ENCODE results near the gene PRR23E. TPM values are rescaled to one million over a fixed set of nuclear protein-coding genes. Genes with fewer than 3 reads are reported as not detected.

Gene PRR23E
- total and polyA plus RNA-seq, 12 donors = not detected

GRCh38 chr3:127175272-127175671 lies 17.7 kb upstream of the PRR23E start:
- H3K9me3 ChIP-seq (replicated peaks in 1 of 3) = no peaks in the 10 kb centered on the region
- H3K27ac ChIP-seq = no peak overlapping the region
- peaks cover 4% of the 10 kb centered on the region for H3K27me3 ChIP-seq
- no peaks in the 10 kb centered on the region for H3K36me3 ChIP-seq (replicated peaks in 1 of 2)
- no peaks in the 10 kb centered on the region for H3K4me1 ChIP-seq (replicated peaks in 1 of 2)
- intact Hi-C loops (cut with DNase I) = loop anchor here in 1 of 2 donors (10.0 kb wide), 1 partner anchor 190 kb away; the partner anchor contains the start of gene PLXNA1
- TF ChIP-seq POLR2A (IDR thresholded peaks at IDR 0.05) = no peak
- no peak for TF ChIP-seq CTCF (IDR thresholded peaks at IDR 0.05)
- 84 to 91% (median 87%) methylated on average over 11 of the region's 11 CpGs for WGBS, 4 donors
- DNase-seq = no peak
- H3K4me3 ChIP-seq = no peak overlapping the region

- Histone ChIP-seq H3K9me3 (replicated peaks in 1 of 3) (no peaks in the 10 kb centered on the region), H3K27me3 (peaks cover 4% of the 10 kb centered on the region), H3K4me3 (no peak overlapping the region), H3K36me3 (replicated peaks in 1 of 2) (no peaks in the 10 kb centered on the region), H3K4me1 (replicated peaks in 1 of 2) (no peaks in the 10 kb centered on the region), H3K27ac (no peak overlapping the region)
- DNase-seq = peak in 1 of 7 donors; percentile 20
- 26 to 41% (median 33%) methylated on average over 1 of the region's 1 CpG; no CpG with 5 or more reads in 1 of the 4 donors for WGBS, 4 donors
- intact Hi-C loops (cut with DNase I) = loop anchor here in 1 of 2 donors (10.0 kb wide), 1 partner anchor 192 kb away; the partner anchor contains the start of gene PLXNA1
- peak in 4 of 6 experiments; percentile 12 to 38 (median 26) for TF ChIP-seq CTCF (IDR thresholded peaks at IDR 0.05)
- no peak for TF ChIP-seq POLR2A (IDR thresholded peaks at IDR 0.05)
Measured at GRCh38 chr3:127177226-127177625, 15.7 kb upstream of the PRR23E start.

- Histone ChIP-seq H3K9me3 (replicated peaks in 1 of 3) (no peaks in the 10 kb centered on the region), H3K4me1 (replicated peaks in 1 of 2) (no peaks in the 10 kb centered on the region), H3K27ac (no peak overlapping the region), H3K36me3 (replicated peaks in 1 of 2) (no peaks in the 10 kb centered on the region), H3K4me3 (no peak overlapping the region), H3K27me3 (no peaks in the 10 kb centered on the region)
- no peak for TF ChIP-seq CTCF (IDR thresholded peaks at IDR 0.05)
- TF ChIP-seq POLR2A (IDR thresholded peaks at IDR 0.05) = no peak
- DNase-seq = no peak
- WGBS, 4 donors = 77 to 83% (median 78%) methylated on average over 6 of the region's 6 CpGs
- intact Hi-C loops (cut with DNase I) = no loop called here
Measured at GRCh38 chr3:127180859-127181258, 12.1 kb upstream of the PRR23E start.

GRCh38 chr3:127182431-127182830 lies 10.5 kb upstream of the PRR23E start:
- Histone ChIP-seq H3K36me3 (replicated peaks in 1 of 2) (no peaks in the 10 kb centered on the region), H3K4me3 (no peak overlapping the region), H3K27me3 (no peaks in the 10 kb centered on the region), H3K27ac (no peak overlapping the region), H3K9me3 (replicated peaks in 1 of 3) (no peaks in the 10 kb centered on the region), H3K4me1 (replicated peaks in 1 of 2) (no peaks in the 10 kb centered on the region)
- DNase-seq = no peak
- WGBS, 4 donors = 62 to 75% (median 69%) methylated on average over 3 to 7 of the region's 7 CpGs
- intact Hi-C loops (cut with DNase I) = no loop called here
- TF ChIP-seq POLR2A (IDR thresholded peaks at IDR 0.05) = no peak
- no peak for TF ChIP-seq CTCF (IDR thresholded peaks at IDR 0.05)
